Stomach (tissue), 4 donors: ENCODE measurements around the gene PCDHGA8.

ENCODE experiments used
- CTCF ChIP-seq, 7 experiments: fragments of 450-650 bp in 4 of 7; fragments of 200-600 bp in 3 of 7; sonication (generic) in 3 of 7; IDR thresholded peaks; one replicate each; pipeline ENCODE4 v1.5.1; 2016 to 2019; ENCODE audit warnings: antibody characterized with exemption in 7 of 7, control low read depth in 2 of 7, mild to moderate bottlenecking in 1 of 7
- EP300 ChIP-seq: sonication (generic); formaldehyde crosslinking; IDR thresholded peaks from one replicate; pipeline ENCODE4 v1.6.1; 2017; ENCODE audit warnings: antibody characterized with exemption
- POLR2A ChIP-seq, 4 donors: fragments of 450-650 bp; IDR thresholded peaks; one replicate each; pipeline ENCODE4 v1.6.1; 2016; ENCODE audit warnings: antibody characterized with exemption in 4 of 4, control low read depth in 2 of 4, mild to moderate bottlenecking in 1 of 4, moderate library complexity in 1 of 4

- TF ChIP-seq CTCF (IDR thresholded peaks at IDR 0.05) (peak in 4 of 7 experiments; percentile 22 to 46 (median 33)), POLR2A (IDR thresholded peaks at IDR 0.05) (no peak), EP300 (no peak)
Observed at GRCh38 chr5:141412854-141413539, 20.6 kb downstream of the PCDHGA8 start, which contains the start of gene PCDHGA10.
